ENCODE data around the gene CSH2.
A peak's percentile ranks its signal among the peaks of the same experiment; 100 is the strongest.

The CSH2 gene

GRCh38 chr17:63830904-63831491, 42.5 kb downstream of the CSH2 start:
- TF ChIP-seq, protein P1, sequence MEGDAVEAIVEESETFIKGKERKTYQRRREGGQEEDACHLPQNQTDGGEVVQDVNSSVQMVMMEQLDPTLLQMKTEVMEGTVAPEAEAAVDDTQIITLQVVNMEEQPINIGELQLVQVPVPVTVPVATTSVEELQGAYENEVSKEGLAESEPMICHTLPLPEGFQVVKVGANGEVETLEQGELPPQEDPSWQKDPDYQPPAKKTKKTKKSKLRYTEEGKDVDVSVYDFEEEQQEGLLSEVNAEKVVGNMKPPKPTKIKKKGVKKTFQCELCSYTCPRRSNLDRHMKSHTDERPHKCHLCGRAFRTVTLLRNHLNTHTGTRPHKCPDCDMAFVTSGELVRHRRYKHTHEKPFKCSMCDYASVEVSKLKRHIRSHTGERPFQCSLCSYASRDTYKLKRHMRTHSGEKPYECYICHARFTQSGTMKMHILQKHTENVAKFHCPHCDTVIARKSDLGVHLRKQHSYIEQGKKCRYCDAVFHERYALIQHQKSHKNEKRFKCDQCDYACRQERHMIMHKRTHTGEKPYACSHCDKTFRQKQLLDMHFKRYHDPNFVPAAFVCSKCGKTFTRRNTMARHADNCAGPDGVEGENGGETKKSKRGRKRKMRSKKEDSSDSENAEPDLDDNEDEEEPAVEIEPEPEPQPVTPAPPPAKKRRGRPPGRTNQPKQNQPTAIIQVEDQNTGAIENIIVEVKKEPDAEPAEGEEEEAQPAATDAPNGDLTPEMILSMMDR (IDR thresholded peaks at IDR 0.05; ENCODE audit: low read depth, low read length), result no peak
- no peak for DNase-seq (ENCODE audit: extremely low read depth, low read depth)

GRCh38 chr17:63830278-63830677, 43.2 kb downstream of the CSH2 start:
- DNase-seq (ENCODE audit: extremely low read depth, low read depth), result no peak
- TF ChIP-seq, protein P1 (IDR thresholded peaks at IDR 0.05; ENCODE audit: low read depth, low read length), result no peak

DNA sequence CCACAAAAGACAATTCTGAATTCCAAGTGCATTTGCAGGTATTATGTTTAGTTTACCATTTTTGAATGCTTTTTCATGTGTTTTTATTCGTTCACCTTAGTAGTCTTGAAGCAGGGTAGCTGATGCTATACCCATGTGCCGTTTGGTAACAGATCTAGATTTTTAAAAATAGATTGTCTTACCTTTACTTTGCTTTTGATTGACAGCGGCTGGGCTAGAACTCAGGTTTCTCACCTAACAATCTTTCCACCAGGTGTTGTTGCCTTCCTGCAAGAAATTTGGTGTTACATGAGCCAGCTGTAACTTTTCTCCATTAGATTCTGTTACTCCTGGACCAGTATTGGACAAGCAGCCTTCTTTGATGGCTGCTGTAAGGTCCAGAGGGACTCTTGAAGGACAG, 44.5 kb downstream of the CSH2 start:
- no peak for DNase-seq (ENCODE audit: extremely low read depth, low read depth)
- TF ChIP-seq, protein P1 (IDR thresholded peaks at IDR 0.05; ENCODE audit: low read depth, low read length), result no peak

- no peak for DNase-seq (ENCODE audit: extremely low read depth, low read depth)
- TF ChIP-seq, protein P1 (IDR thresholded peaks at IDR 0.05; ENCODE audit: low read depth, low read length), result no peak
These were observed 45.7 kb downstream of the CSH2 start for GRCh38 chr17:63827801-63828221.

- DNase-seq (ENCODE audit: extremely low read depth, low read depth), result peak; percentile 77
- TF ChIP-seq, protein P1 (IDR thresholded peaks at IDR 0.05; ENCODE audit: low read depth, low read length), result peak; percentile 58
These were observed 46.3 kb downstream of the CSH2 start, which contains the start of the genes FTSJ3 and PSMC5 for GRCh38 chr17:63827002-63827800. FTSJ3 (minus strand) TSS chr17:63827663; CDS start chr17:63826902, 761 bp downstream. PSMC5 (plus strand) TSS chr17:63827431; CDS start chr17:63827491, 60 bp downstream.

DNA sequence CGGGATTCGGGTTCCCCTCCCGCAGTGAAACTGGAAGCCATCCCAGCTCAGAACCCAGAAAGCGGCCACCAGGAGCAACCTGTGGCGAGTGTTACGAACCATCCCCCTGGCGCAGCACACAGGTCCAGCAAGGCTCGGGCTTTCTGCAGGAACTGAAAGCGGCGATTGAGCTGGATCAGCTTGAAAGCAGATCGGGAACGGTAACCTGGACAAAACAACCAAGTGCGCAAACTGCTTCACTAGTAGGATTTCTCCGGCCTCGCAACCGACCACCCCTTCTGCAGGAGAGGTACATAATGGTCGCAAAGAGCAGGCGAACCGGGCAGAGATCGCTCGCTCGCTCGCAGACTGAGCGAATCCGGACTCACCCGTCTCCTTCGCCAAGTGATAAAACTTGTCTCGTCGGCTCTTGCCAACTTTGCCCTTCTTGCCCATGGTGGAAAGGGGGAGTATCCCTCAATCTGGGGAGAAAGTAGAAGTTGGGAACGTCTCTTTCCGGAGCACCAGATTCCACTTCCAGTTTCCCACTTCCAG, 46.9 kb downstream of the CSH2 start:
- DNase-seq (ENCODE audit: extremely low read depth, low read depth), result no peak
- TF ChIP-seq, protein P1 (IDR thresholded peaks at IDR 0.05; ENCODE audit: low read depth, low read length), result no peak

GRCh38 chr17:63824362-63824761, 49.1 kb downstream of the CSH2 start:
- TF ChIP-seq, protein P1 (IDR thresholded peaks at IDR 0.05; ENCODE audit: low read depth, low read length), result no peak
- no peak for DNase-seq (ENCODE audit: extremely low read depth, low read depth)
